ENCODE measurements around the gene BAD. TPM values are rescaled to one million over a fixed set of nuclear protein-coding genes. Genes with fewer than 3 reads are reported as not detected.

The BAD gene
- total RNA-seq, 1 experiment from 2014 or later = 50.5 TPM

DNA sequence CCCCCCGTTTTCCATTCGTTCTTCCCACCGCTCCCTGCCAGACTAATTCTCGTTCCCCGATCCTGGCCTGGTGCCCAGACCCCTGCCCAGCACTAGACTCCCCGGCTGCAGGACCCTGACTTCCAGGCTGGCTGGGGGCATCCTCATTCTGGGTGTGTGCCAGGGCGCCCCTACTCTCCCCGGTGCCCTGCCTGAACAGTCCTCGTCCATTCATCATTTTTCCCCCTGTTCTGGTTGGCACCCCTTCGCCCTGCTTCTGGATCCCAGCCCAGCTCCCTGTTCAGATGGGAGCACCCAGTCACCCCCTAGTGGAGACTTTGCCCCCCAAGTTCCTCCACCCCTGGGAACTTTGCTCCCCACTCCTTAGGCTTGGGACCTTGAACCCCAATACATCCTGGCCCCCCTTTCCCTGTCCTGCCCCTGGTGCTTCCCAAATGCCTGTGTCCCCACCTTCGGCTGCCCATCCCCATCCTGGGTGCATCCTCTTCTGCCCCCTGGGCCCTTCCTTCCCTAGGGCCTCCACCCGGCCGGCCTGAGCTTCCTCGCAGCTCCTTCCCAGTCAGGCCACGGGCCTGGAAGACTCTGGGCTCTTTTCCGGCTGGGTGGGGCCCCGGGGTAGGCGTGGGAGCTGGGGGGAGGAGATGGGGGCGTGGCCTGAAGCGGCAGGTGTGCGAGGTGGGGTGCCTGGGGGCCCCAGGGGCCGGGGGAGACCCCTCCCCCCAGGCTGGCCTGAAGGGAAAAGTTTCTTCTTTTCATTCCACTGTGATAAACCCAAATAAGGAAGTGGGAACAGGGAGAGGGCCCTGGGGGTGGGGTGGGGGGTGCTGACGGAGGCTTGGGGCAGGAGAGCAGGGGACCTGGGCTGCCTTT, 32.2 kb downstream of the BAD start:
- peaks cover 24% of the 10 kb centered on the region for H3K36me3 Mint-ChIP-seq (ENCODE audit: insufficient read depth, unreplicated experiment)
- H3K4me3 Mint-ChIP-seq (ENCODE audit: unreplicated experiment) = peak overlapping the region; percentile 99
- CTCF ChIA-PET = interaction anchor here (0.5 to 1.8 kb wide), 16 partner anchors 9 to 1502 kb away, joined by 3 to 13 read pairs (median 5); partner anchors contain the start of genes ESRRA, FKBP2, NUDT22 and POLR2G
- peak overlapping the region; percentile 85 for H3K27ac Mint-ChIP-seq (ENCODE audit: unreplicated experiment)
- peaks cover 13% of the 10 kb centered on the region for H3K4me1 Mint-ChIP-seq (ENCODE audit: low read depth, unreplicated experiment)
- intact Hi-C loops (cut with micrococcal nuclease; ENCODE audit: unreplicated experiment) = no loop called here
- H3K27me3 Mint-ChIP-seq (ENCODE audit: insufficient read depth, unreplicated experiment) = no peaks in the 10 kb centered on the region
- TF ChIP-seq, protein P1, sequence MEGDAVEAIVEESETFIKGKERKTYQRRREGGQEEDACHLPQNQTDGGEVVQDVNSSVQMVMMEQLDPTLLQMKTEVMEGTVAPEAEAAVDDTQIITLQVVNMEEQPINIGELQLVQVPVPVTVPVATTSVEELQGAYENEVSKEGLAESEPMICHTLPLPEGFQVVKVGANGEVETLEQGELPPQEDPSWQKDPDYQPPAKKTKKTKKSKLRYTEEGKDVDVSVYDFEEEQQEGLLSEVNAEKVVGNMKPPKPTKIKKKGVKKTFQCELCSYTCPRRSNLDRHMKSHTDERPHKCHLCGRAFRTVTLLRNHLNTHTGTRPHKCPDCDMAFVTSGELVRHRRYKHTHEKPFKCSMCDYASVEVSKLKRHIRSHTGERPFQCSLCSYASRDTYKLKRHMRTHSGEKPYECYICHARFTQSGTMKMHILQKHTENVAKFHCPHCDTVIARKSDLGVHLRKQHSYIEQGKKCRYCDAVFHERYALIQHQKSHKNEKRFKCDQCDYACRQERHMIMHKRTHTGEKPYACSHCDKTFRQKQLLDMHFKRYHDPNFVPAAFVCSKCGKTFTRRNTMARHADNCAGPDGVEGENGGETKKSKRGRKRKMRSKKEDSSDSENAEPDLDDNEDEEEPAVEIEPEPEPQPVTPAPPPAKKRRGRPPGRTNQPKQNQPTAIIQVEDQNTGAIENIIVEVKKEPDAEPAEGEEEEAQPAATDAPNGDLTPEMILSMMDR (IDR thresholded peaks at IDR 0.05; ENCODE audit: insufficient read depth in 1 of 2, low read depth in 1 of 2, low read length in 1 of 2, severe bottlenecking in 1 of 2, unreplicated experiment in 1 of 2) = peak; percentile 36 to 48
- no peaks in the 10 kb centered on the region for H3K9me3 ChIP-seq
- no peaks in the 10 kb centered on the region for H3K9me3 Mint-ChIP-seq (ENCODE audit: unreplicated experiment)
- peak; percentile 77 to 84 for DNase-seq
- POLR2A ChIA-PET = interaction anchor here (1.0 to 1.4 kb wide), 3 partner anchors 11 to 66 kb away, joined by 4 to 6 read pairs (median 4); partner anchors contain the start of genes PRDX5, STIP1 and TRMT112
- peaks cover 4% of the 10 kb centered on the region for H3K36me3 ChIP-seq (ENCODE audit: control insufficient read depth, insufficient read depth, low read length)
- BruUV-seq (replicated peaks) = TSS peak; percentile 12
- H3K4me1 ChIP-seq = peaks cover 26% of the 10 kb centered on the region
- H3K27me3 ChIP-seq (replicated peaks; ENCODE audit: control insufficient read depth, insufficient read depth, low read length) = no peaks in the 10 kb centered on the region
- peak overlapping the region; percentile 66 for H3K4me3 ChIP-seq (ENCODE audit: low read depth, low read length)

DNA sequence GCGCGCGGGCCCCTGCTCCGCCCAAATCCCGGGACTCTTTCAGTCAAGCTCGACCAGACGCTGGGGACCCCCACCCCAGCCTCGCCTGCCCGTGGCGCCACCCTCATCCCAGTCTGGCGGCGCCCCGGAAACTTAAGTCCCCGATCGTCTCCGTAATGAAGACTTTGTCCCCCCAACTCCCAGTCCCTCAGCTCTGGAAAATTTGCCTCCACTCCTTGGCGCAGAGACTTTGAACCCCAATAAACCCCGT, 32.8 kb downstream of the BAD start:
- DNase-seq = no peak
- Histone ChIP-seq H3K36me3 (ENCODE audit: control insufficient read depth, insufficient read depth, low read length) (peaks cover 4% of the 10 kb centered on the region), H3K9me3 (no peaks in the 10 kb centered on the region), H3K4me3 (ENCODE audit: low read depth, low read length) (peak overlapping the region; percentile 66), H3K27me3 (replicated peaks; ENCODE audit: control insufficient read depth, insufficient read depth, low read length) (no peaks in the 10 kb centered on the region), H3K4me1 (peaks cover 26% of the 10 kb centered on the region)
- Mint-ChIP-seq H3K9me3 (ENCODE audit: unreplicated experiment) (no peaks in the 10 kb centered on the region), H3K36me3 (ENCODE audit: insufficient read depth, unreplicated experiment) (peaks cover 30% of the 10 kb centered on the region), H3K4me1 (ENCODE audit: low read depth, unreplicated experiment) (peaks cover 13% of the 10 kb centered on the region), H3K27me3 (ENCODE audit: insufficient read depth, unreplicated experiment) (no peaks in the 10 kb centered on the region), H3K4me3 (ENCODE audit: unreplicated experiment) (peak overlapping the region; percentile 99), H3K27ac (ENCODE audit: unreplicated experiment) (peak overlapping the region; percentile 85)
- intact Hi-C loops (cut with micrococcal nuclease; ENCODE audit: unreplicated experiment) = loop anchor here (1.0 kb wide), 2 partner anchors 19 to 53 kb away; no protein-coding TSS in a partner anchor
- ChIA-PET POLR2A (interaction anchor here (0.5 to 1.4 kb wide), 2 partner anchors 53 to 66 kb away, joined by 4 to 5 read pairs; partner anchors contain the start of genes ESRRA, PRDX5 and TRMT112), CTCF (interaction anchor here (0.8 to 1.8 kb wide), 10 partner anchors 9 to 66 kb away, joined by 3 to 13 read pairs (median 8); partner anchors contain the start of genes ESRRA, FKBP2, NUDT22 and STIP1)
- no TSS peak for BruUV-seq (replicated peaks)
- TF ChIP-seq, protein P1 (IDR thresholded peaks at IDR 0.05; ENCODE audit: insufficient read depth in 1 of 2, low read depth in 1 of 2, low read length in 1 of 2, severe bottlenecking in 1 of 2, unreplicated experiment in 1 of 2) = no peak

- peaks cover 30% of the 10 kb centered on the region for H3K36me3 Mint-ChIP-seq (ENCODE audit: insufficient read depth, unreplicated experiment)
- CTCF ChIA-PET = interaction anchor here (0.7 to 1.8 kb wide), 7 partner anchors 14 to 109 kb away, joined by 4 to 13 read pairs (median 7); partner anchors contain the start of genes ESRRA, NUDT22 and TRPT1
- Histone ChIP-seq H3K36me3 (ENCODE audit: control insufficient read depth, insufficient read depth, low read length) (peaks cover 2% of the 10 kb centered on the region; the same call in 1 of the 2 replicates), H3K27me3 (replicated peaks; ENCODE audit: control insufficient read depth, insufficient read depth, low read length) (no peaks in the 10 kb centered on the region), H3K4me1 (peaks cover 26% of the 10 kb centered on the region), H3K9me3 (no peaks in the 10 kb centered on the region), H3K4me3 (ENCODE audit: low read depth, low read length) (peak within 1 kb of the TSS; percentile 66)
- intact Hi-C loops (cut with micrococcal nuclease; ENCODE audit: unreplicated experiment) = loop anchor here (1.0 kb wide), 2 partner anchors 19 to 53 kb away; no protein-coding TSS in a partner anchor
- no peaks in the 10 kb centered on the region for H3K27me3 Mint-ChIP-seq (ENCODE audit: insufficient read depth, unreplicated experiment)
- TF ChIP-seq, protein P1 (IDR thresholded peaks at IDR 0.05; ENCODE audit: insufficient read depth in 1 of 2, low read depth in 1 of 2, low read length in 1 of 2, severe bottlenecking in 1 of 2, unreplicated experiment in 1 of 2) = peak; percentile 63 to 91
- H3K4me3 Mint-ChIP-seq (ENCODE audit: unreplicated experiment) = peak within 1 kb of the TSS; percentile 99
- POLR2A ChIA-PET = interaction anchor here (0.5 to 0.9 kb wide), 2 partner anchors 9 to 54 kb away, joined by 3 to 5 read pairs; partner anchors contain the start of gene ESRRA
- no TSS peak for BruUV-seq (replicated peaks)
- H3K9me3 Mint-ChIP-seq (ENCODE audit: unreplicated experiment) = no peaks in the 10 kb centered on the region
- peak within 1 kb of the TSS; percentile 85 for H3K27ac Mint-ChIP-seq (ENCODE audit: unreplicated experiment)
- DNase-seq = peak in 1 of 2 experiments; percentile 77
- H3K4me1 Mint-ChIP-seq (ENCODE audit: low read depth, unreplicated experiment) = peaks cover 13% of the 10 kb centered on the region
Measured at GRCh38 chr11:64251016-64251752, 33.3 kb downstream of the BAD start, which contains the start of gene PLCB3. PLCB3 (plus strand) TSS chr11:64251530; CDS start chr11:64251650, 120 bp downstream.

Data from Caco-2 (cell line).